Measurements from ENCODE around the gene CEP295NL.

GRCh38 chr17:78840780-78841611 lies 62.0 kb downstream of the CEP295NL start, which contains the start of gene USP36:
- TF ChIP-seq CTCF (IDR thresholded peaks at IDR 0.05; ENCODE audit: insufficient read depth, low read depth, low read length) (no peak), EZH2 (IDR thresholded peaks at IDR 0.05; ENCODE audit: insufficient read depth, low read length) (no peak)
